OCI-M1 (cell line): Measurements from ENCODE around the gene COG7.

Experiments
- DNase-seq: peaks from one replicate; lab custom pipeline; 2025; lab: John Stamatoyannopoulos, UW

The COG7 gene

GRCh38 chr16:23359092-23359760, 93.8 kb downstream of the COG7 start:
- DNase-seq: no peak

- no peak for DNase-seq
These were observed 95.2 kb downstream of the COG7 start for GRCh38 chr16:23357761-23358290.

- DNase-seq: no peak
These were observed 96.0 kb downstream of the COG7 start for GRCh38 chr16:23356941-23357340.

GRCh38 chr16:23355106-23355670, 97.8 kb downstream of the COG7 start:
- DNase-seq: no peak

- DNase-seq: no peak
These were observed 98.7 kb downstream of the COG7 start for GRCh38 chr16:23354246-23354645.

- DNase-seq: peak; percentile 55
These were observed 99.5 kb downstream of the COG7 start for GRCh38 chr16:23353440-23353839.

GRCh38 chr16:23351360-23351759, 101.6 kb downstream of the COG7 start:
- no peak for DNase-seq

GRCh38 chr16:23348579-23349469, 104.2 kb downstream of the COG7 start:
- DNase-seq: no peak

GRCh38 chr16:23345237-23345636, 107.8 kb downstream of the COG7 start:
- DNase-seq: no peak

- no peak for DNase-seq
These were observed 109.1 kb downstream of the COG7 start for GRCh38 chr16:23343643-23344612.

- DNase-seq: no peak
These were observed 110.8 kb downstream of the COG7 start for GRCh38 chr16:23342083-23342640.

GRCh38 chr16:23339787-23340186, 113.2 kb downstream of the COG7 start:
- no peak for DNase-seq
